Tongue (tissue), 2 donors: ENCODE data around the gene CADM2. TPM values are rescaled to one million over a fixed set of nuclear protein-coding genes. Genes with fewer than 3 reads are reported as not detected.
"Not testable (repeated sequence)": the region's sequence is repeated elsewhere in the genome, so short reads cannot be mapped to it uniquely, and the experiment has no call there.

Experiments
- DNase-seq: peaks from one replicate; pipeline ENCODE4 v3.0.0-alpha.2; 2015
- total RNA-seq: library from RNA; depleted of rRNA; stranded (reverse); fragments of >200 nt; gene quantifications from one replicate; pipeline ENCODE4 v1.2.3, GENCODE V29; 2014

The CADM2 gene
- total RNA-seq, 1 donor from 2014 or later: 13.3 TPM

DNA sequence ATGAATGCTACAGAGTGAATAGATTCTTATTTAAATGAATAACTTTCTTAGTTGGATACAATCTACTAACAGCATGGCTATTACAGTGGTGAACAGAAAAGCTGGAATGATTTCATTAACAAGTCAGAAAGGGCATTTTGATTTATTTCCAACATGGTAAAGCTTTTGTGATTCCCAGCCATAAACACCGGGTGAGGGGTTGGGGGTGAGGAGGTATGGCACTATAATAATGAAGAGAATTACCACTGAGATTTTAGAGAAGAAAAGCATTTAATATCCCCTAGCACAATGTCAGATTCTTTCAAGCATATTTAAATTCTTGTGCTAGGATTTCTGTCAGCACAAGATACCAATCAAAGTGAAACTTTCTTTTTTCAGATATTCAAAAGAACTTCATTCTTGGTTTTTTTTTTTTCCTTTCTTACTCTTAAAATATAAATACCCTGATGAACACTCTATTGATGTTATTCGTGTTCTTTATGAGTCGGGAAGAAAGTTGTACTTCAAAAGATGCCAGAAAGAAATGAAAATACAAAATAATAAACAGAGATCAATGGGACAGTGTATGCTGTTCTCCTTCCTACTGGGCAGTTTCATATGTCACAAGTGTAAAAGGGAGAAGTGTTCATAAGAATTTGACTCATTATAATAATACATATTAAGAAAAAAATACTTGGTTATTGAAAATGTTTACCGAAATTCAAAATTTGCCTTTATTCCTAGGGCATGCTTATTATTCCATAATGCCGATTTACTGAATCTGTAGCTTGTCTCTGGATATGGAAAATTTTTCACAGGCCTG is 522.8 kb downstream of the CADM2 start:
- DNase-seq: peak; percentile 18

DNA sequence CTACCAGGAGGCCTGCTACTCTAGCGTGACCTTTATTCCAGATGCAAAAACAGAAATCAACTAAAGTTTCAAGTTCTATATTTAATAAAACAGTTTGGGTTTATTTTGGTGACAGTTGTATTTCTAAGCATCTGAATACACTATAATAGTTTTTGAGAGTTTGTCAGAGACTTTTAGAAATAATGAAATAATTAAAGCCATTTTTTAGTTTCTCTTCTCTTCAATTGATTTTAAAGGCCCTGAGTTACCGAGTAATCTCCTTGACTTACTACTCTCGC is 523.4 kb downstream of the CADM2 start:
- no peak for DNase-seq

DNA sequence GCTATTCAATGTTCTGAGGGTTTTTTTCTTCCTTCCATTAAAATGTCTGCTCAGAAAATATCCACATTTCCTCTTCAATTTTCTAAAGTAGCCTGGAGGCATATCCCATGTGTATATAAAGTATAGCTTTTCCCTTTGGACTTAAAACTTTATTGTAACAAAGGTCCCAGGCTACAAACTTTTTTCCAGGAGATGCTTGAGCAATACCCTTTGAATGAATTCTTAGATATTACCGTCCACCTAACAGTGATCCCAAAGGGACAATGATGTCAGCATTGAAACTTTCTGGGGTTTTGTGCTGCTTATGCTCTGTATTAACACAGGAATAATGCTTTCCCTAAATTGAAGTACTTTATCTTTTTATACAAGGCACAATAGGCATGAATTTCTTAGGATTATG is 525.2 kb downstream of the CADM2 start:
- no peak for DNase-seq

DNA sequence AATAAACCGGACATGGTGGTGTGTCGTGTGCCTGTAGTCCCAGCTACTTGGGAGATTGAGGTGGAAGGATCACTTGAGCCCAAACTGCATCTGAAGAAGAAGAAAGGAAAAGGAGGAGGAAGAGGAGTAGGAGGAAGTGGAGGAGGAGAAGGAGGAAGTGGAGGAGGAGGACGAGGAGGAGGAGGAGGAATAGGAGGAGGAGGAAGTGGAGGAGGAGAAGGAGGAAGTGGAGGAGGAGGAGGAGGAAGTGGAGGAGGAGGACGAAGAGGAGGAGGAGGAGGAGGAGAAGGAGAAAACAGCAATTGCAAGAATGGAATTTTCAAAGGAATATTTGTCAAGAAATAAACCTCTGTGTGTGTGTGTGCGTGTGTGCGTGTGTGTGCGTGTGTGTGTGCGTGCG is 528.6 kb downstream of the CADM2 start:
- DNase-seq: no peak

DNA sequence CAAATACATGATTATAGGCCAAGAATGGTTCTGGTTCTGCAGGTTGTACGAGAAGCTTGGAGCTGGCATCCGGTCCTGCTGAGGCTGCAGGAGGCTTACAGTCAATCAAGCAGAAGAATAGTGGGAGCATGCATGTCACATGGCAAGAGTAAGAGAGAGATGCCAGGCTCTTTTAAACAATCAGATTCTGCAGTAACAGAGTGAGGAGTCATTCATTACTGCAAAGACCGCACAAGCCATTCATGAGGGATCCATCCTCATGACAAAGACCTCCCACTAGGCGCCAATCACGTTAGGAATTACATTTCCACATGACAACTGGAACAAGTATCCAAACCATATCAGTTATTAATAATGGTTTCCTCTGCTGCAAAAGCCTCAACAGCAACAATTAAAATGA is 536.8 kb downstream of the CADM2 start:
- DNase-seq: no peak

DNA sequence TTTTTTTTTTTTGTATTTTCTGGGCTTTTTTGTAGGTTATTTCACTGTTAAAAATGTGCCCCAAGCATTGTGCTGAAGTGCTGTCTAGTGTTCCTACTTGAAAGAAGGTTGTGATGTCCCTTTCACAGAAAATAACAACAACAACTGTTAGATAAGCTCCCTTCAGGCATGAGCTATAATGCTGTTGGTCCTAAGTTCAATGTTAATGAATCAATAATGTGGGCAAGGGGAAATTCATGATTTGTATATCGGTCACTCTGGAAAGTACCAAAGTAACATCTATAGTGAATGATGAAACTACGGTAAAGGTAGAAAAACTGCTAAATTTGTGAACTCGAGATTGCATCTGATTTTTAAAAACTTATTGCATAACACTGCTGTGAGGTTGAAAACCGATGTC is 539.4 kb downstream of the CADM2 start:
- no peak for DNase-seq

DNA sequence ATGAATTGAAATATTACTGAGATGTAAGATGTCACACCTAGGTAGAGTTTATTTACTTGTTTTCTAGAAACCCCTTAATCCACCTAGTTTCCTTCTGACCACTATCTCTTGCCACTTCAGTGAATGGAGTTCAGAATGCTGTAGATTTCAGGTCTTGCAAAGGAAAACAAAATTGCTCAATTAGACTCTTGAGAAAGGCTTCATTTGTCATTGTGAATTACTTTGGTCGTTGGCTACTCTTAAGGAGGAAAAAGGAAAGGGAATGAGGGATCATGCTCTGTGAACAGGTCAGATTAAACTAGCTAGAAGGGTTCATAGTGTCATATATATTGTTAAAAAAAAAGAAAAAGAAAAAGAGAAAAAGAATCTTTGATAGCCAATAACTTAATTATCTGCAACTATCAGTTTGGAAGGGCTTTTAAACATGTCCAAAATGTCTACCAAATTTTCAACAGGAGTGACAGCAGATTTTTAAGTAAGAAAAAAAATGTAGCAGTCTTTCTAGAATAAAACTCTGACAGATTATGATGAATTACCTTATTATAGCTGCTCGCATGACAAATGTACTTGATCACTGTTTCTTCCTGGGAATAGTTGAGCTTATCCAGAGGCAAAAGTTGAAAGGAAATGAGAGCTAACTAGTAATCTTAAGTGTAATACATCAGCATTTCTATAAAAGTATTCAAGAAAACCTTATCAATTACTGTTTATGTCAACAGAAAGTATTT is 543.5 kb downstream of the CADM2 start:
- no peak for DNase-seq

DNA sequence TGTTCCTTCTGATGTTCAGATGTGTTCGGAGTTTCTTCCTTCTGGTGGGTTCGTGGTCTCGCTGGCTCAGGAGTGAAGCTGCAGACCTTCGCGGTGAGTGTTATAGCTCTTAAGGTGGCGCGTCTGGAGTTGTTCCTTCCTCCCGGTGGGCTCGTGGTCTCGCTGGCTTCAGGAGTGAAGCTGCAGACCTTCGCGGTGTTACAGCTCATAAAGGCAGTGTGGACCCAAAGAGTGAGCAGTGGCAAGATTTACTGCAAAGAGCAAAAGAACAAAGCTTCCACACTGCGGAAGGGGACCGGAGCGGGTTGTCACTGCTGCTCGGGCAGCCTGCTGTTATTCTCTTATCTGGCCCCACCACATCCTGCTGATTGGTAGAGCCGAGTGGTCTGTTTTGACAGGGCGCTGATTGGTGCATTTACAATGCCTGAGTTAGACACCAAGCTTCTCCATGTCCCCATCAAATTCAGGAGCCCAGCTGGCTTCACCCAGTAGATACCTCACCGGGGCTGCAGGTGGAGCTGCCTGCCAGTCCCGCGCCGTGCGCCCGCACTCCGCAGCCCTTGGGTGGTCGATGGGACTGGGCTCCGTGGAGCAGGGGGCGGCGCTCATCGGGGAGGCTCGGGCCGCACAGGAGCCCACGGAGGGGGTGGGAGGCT is 545.5 kb downstream of the CADM2 start:
- DNase-seq: not testable (repeated sequence)

DNA sequence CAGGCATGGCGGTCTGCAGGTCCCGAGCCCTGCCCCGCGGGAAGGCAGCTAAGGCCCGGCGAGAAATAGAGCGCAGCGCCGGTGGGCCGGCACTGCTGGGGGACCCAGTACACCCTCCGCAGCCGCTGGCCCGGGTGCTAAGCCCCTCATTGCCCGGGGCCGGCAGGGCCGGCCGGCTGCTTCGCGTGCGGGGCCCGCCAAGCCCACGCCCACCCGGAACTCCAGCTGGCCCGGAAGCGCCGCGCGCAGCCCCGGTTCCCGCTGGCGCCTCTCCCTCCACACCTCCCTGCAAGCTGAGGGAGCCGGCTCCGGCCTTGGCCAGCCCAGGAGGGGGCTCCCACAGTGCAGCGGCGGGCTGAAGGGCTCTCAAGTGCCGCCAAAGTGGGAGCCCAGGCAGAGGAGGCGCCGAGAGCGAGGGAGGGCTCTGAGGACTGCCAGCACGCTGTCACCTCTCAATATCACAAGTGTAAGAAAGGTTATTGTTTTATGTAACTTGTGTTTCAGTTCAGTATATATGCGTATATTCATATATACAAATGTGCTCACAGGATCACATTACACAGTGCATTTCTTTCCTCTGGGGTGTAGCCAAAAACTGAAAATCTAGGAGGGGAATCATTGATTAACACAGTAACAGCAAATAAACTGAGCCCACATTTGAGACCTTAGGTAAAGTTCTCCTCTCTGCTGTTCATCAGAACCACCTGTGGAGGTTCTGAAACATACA is 546.2 kb downstream of the CADM2 start:
- not testable (repeated sequence) for DNase-seq

DNA sequence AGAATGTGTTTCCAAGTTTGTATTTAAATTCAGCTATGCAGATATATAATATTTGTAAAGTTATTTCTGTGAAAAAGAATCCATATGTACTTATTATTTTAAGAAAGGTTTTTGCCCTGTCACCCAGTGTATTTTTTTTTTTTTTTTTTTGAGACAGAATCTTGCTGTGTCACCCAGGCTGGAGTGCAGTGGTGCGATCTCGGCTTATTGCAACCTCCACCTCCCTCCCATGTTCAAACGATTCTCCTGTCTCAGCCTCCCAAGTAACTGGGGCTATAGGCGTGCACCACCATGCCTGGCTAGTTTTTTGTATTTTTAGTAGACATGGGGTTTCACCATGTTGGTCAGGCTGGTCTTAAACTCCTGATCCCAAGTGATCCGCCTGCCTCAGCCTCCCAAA is 548.3 kb downstream of the CADM2 start:
- not testable (repeated sequence) for DNase-seq

DNA sequence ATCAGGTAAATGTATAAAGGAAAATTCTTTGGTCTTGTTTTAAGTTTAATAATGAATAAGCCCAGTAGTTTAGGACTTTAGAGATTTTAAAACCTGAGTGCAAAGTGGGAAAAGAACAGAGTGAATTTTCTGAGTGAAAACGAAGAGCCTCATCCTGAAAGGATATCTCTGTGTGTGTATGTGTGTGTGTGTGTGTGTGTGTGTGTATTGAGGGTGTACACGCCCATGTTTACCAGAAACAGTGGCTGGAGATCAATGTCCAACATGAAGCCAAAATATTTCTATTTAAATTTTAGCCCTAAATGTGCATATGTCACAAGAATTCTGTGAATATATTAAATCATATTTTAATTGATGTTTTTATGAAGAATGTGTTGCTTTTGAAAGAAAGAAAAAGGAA is 549.9 kb downstream of the CADM2 start:
- no peak for DNase-seq

DNA sequence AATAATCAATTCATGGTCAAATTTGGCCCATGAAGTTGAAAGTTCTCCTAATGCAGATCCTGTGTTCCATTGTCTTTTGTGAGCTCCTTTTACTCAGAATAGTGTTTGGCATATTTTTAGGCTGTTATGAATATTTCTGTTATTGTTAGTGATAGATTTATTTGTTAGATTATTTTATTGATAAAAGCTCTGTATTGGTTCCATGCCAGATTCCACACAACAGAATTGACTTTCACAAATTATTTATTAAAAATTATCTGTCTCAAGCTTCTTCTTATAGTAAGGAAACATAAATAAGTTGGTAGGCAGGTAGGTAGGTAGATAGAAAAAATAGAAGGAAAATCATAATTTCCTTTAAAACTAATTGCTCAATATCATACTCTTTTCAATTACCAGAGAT is 557.4 kb downstream of the CADM2 start:
- no peak for DNase-seq

DNA sequence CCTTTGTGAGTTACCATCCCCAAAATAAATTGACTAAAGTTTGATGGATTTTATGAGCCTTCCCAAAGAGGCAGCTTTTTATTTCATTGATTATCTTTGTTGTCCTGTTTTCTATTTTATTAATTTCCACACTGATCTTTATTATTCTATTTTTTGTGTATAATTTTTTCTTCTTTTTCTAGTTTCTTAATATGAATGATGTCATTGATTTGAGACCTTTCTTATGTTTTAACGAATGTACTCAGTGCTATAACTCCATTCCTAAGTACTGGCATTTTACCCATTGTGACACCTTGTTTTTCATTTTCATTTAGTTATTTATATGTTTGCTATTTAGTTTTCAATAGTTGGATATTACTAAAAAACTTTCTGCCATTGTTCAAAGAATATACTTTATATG is 565.3 kb downstream of the CADM2 start:
- no peak for DNase-seq

DNA sequence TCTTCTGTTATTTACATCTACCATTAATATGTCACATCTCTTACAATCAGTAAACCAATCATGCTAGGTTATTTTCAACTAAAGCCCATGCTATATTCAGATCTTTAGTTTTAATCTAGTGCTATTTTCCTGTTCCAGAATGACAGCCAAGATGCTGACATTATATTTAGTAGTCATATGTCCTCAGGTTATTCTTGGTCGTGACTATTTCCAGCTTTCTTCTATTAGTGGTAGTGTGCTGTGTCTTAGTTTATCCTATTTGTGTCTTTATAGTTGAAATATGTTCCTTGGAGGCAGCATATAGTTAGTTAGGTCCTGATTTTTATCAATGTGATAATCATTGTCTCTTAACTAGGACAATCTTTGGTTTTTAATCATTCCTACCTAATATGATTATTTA is 566.5 kb downstream of the CADM2 start:
- no peak for DNase-seq

DNA sequence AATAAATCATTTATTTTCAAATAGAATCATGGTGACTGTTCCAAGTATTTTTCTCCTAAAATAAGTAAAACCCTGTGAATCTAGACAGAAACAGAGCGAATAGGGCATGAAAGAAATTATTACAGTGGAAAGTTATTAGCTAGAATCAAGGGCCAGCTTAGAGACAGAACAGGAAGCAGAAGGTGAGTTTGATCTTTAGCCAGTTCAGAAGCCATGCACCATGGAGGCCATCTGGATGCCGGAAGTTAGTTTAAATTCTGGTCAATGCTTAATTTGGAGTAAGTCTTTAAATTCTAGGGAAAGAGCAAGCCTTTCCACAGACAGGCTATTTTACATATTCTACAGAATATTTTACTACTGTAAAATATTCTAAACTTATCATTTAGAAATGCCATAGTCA is 574.8 kb downstream of the CADM2 start:
- no peak for DNase-seq

DNA sequence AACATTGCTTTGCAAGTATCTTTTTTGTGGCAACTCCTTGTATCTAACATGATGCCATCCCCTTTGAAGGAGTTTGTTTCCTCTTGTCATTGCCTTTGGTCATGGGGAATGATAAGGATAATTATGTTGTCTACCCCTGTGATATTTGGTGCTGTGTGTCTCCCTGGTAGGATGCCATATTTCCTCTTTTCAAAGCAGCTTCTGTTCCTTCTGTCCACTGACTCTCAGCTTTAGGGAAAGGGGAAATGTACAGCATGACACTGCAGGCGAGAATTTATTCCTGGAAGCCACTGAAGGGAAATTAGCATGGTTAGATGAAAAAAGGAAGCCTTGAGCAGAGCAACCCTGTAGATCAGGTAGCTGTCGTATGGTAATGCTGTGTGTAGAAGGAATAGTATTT is 576.7 kb downstream of the CADM2 start:
- no peak for DNase-seq

DNA sequence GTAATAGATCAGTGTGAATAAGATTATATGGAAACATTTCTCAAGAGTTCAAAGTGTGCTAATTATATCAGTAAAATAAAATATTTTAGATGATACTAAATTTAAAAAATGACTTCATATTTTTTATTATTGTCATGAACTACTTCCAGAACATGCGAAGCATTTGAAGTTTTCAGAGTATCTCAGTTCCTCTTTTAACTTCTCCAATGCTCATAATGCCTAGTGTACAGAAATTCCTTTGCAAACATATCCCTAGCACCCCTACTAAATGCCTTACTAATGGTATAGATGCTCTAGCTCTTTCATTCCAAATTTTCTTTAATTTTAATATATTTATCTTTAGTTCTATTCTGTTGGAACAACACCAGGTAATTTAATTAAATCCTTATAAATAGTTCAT is 580.4 kb downstream of the CADM2 start:
- no peak for DNase-seq

DNA sequence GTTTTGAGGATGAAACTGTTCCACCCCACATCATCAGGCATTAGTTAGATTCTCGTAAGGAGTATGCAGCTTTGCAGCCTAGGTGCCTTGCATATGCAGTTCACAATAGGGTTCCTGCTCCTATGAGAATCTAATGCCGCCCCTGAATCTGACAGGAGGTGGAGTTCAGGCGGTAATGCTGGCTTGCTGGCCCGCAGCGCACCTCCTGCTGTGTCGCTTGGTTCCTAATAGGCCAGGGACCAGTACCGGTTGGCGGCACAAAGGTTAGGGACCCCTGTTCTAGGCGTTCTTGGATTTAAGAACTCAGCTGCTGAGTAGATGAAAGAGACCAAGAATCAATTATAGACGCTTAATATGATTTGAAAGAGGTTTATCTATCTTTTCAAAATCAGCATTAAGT is 595.4 kb downstream of the CADM2 start:
- DNase-seq: no peak

DNA sequence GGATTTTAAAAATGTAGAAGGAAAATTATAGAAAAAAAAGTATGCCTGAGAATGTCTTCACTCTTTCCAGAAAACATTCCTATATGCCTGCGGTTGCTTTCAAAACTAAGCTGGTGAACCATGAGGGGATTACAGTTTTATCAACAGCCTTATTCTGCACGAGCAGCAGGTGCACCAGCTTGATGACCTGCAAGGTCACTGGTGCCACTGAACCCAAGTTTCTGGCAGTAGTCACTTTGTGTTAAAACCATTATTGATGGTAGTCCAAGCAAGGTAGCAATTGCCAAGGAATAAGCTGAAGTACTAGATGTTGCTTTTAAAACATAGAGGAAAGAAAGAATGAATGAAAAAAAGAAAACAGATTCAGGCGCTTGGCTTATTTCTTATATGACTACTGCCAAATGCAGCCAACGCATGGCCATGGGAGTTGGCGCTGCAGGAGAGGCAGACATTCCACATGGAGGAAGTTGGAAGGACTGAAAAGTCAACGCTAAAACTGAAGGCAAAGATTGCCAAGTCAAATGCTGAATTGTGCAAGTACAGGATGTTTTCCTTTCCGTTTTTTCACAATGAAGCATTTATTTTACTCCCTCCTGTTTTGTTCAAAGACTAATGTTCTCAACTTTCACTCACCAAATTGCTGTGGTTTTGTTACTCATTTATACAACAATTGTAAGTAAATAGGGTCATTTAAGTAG is 601.4 kb downstream of the CADM2 start:
- peak; percentile 11 for DNase-seq

DNA sequence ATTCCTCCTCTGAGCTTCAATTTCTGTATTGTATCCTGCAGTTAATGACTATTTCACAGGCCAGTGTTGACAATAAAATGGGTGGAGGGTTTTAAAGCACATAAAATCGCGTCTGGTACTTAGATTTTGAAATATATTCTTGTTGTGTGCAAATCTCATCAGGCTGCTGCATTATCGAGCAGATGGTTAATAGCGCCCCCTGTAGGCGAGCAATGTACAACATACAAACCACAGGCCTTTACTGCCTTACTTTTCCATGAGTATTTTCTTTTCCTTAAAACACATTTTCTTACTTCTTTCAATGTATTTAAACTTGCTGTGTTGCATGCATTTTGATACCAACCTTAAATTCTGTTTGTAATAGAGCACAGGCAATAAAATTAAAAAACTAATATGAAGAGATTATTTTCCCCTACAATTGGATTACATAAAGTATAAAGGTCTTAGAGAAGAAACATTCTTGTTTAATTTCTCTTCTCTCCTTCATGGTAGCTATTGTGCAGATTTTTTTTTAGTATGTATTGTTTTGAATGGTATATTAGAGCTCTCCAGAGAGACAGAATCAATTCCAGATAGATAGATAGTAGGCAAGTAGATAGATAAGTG is 608.4 kb downstream of the CADM2 start:
- peak; percentile 48 for DNase-seq

DNA sequence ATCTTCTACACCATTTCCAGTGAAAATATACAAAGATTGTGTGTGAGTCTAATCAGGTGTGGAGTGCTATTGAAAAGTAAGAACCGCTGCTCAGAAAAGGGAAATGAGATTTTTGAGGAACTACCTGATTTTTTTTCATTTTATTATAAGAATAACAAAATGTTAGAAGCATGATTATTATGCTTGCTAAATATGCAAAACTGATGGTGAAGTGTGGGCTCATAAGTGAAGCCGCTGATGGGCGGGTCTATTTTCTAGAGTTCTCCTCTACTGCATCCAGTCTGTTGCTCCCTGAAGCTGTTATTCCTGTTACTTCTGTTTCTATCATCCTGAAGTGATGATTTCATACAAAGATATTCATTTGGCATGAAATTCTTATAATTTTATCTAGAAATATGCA is 612.0 kb downstream of the CADM2 start:
- no peak for DNase-seq

DNA sequence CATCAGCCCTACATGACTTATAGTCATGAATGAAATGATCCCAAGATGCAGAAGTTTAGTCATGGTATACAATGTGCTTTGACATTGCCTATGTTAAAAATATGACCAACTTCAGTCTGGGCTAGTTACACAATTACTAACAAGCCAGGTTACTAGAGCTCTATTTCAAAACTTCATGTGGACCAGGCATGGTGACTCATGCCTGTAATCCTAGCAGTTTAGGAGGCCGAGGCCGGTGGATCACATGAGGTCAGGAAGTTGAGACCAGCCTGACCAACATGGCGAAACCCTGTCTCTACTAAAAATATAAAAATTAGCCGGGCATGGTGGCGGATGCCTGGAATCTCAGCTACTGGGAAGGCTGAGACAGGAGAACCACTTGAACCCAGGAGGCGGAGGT is 613.0 kb downstream of the CADM2 start:
- DNase-seq: no peak
